ENCODE results near the gene PCDH9.

The PCDH9 gene

DNA sequence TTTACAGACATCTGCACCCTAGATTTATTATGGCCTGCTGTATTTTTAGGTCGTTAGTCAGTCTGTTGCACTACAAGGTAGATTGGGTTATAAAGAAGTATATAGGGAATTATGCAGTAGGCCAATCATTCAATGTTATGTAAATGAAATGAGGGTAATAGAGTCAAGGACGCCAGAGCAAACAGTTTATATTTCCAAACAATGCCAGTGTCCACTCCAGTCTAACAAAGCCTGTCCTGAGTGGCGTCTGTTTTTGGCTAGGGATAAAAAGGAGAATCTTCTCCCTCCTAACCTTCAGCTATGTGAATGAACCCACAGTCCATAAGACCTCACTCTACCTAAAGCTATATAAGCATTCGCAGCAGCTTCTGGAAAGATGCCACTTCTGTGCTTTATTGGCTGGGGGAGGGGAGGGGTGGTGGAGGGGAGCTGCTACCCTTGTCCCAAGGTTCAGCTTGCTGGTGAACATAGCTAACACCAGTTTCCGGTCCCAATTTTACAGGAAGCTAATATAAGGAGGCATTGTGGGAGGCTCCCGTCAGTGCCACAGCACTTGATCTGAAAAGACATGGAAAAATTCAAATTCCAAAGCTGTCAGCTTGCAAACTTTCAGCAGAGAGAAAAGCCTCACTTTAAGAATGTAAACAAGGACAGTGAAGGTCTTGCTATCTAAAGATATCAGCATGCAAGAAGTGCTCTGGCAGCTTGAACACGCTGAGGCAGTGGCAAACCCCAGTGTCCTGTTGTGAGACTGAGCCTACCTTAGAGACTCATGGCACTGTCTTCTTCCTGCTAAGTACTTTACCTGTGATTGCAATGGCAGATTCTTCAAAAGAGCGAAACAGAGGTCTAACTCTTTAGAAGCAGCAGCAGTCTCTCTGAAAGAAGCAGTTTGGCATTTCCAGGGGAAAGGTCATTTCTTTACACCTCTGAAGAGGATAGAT, 369.9 kb downstream of the PCDH9 start:
- no peak overlapping the region for H3K4me3 ChIP-seq (ENCODE audit: control insufficient read depth, low read depth, low read length)
- TF ChIP-seq, protein P1, sequence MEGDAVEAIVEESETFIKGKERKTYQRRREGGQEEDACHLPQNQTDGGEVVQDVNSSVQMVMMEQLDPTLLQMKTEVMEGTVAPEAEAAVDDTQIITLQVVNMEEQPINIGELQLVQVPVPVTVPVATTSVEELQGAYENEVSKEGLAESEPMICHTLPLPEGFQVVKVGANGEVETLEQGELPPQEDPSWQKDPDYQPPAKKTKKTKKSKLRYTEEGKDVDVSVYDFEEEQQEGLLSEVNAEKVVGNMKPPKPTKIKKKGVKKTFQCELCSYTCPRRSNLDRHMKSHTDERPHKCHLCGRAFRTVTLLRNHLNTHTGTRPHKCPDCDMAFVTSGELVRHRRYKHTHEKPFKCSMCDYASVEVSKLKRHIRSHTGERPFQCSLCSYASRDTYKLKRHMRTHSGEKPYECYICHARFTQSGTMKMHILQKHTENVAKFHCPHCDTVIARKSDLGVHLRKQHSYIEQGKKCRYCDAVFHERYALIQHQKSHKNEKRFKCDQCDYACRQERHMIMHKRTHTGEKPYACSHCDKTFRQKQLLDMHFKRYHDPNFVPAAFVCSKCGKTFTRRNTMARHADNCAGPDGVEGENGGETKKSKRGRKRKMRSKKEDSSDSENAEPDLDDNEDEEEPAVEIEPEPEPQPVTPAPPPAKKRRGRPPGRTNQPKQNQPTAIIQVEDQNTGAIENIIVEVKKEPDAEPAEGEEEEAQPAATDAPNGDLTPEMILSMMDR (conservative IDR thresholded peaks at IDR 0.05; ENCODE audit: control insufficient read depth, insufficient read depth, low read depth, low read length), result no peak
- DNase-seq (ENCODE audit: low read depth), result no peak

DNA sequence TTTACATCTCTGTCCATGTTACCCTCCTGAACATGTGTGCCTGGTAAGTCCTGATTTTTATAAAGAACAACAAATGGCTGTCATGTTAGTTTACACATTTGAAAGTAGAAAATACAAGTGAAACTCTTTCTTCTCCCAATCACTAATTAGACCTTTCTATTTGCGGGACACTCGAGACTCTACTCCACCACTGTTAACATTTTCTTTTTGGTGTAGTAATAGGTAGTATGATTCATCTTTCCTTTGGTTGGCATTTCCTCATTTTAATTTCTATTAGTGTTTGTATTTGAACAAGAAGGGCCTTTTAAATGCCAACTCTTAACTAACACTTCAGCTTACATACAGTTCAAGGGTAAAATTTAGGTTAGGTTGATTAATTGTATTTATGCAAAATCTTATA, 371.1 kb downstream of the PCDH9 start:
- H3K4me3 ChIP-seq (ENCODE audit: control insufficient read depth, low read depth, low read length), result no peak overlapping the region
- DNase-seq (ENCODE audit: low read depth), result no peak
- TF ChIP-seq, protein P1 (conservative IDR thresholded peaks at IDR 0.05; ENCODE audit: control insufficient read depth, insufficient read depth, low read depth, low read length), result no peak

DNA sequence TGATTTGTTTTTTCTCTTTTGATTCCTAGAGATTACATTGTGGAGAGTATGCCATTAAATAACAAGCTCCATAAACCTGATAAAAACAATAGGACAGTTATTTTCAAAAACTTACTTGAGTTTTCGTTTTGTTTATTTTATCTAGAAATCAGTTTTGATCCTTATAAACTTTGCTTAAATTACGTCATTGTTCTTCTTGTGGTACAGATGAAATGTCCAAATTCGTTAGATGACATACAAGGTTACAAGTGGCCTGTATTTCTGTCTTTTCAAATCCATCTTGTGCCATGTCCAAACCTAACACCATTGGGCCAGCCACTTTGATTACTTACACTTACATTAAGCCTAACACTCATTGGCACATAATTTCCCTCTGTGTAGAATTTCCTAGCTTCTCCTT, 372.0 kb downstream of the PCDH9 start:
- no peak for DNase-seq (ENCODE audit: low read depth)
- H3K4me3 ChIP-seq (ENCODE audit: control insufficient read depth, low read depth, low read length), result no peak overlapping the region
- TF ChIP-seq, protein P1 (conservative IDR thresholded peaks at IDR 0.05; ENCODE audit: control insufficient read depth, insufficient read depth, low read depth, low read length), result no peak

DNA sequence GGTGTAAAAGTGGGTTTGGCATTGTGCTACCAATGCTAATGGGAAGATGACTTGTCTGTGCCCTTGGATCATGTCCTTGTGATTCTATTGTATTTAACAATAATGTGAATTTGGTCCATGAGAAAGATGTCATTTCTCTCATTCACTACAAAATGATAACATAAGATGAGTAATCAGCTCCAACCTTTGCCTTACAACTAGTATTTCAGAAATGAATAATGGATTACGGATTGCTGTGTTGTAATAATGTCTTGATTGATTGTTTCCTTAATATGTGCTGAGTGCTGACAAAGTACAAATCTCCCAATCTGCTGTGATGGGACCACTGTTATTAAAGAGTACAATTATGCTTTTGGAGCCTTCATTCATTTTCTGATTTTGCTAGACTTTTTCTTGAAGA, 375.0 kb downstream of the PCDH9 start:
- DNase-seq (ENCODE audit: low read depth), result peak; percentile 23
- H3K4me3 ChIP-seq (ENCODE audit: control insufficient read depth, low read depth, low read length), result no peak overlapping the region
- TF ChIP-seq, protein P1 (conservative IDR thresholded peaks at IDR 0.05; ENCODE audit: control insufficient read depth, insufficient read depth, low read depth, low read length), result no peak

DNA sequence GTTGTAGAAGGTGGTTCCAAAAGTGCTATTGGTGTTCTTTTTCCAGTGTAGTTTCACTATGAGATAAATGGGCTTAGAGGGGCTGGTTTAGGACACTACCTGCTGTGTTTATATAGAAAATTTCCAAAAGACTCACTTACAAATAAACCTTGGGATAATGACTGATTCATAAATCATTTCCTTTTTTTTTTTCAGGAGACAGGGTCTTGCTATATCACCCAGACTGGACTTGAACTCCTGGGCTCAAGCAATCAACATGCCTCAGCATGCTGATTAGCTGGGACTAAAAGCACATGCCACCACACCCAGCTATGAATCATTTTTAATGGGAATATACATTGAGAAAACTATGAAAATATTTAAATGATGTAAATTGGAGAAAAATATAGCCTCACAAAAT, 376.6 kb downstream of the PCDH9 start:
- H3K4me3 ChIP-seq (ENCODE audit: control insufficient read depth, low read depth, low read length), result no peak overlapping the region
- no peak for DNase-seq (ENCODE audit: low read depth)
- TF ChIP-seq, protein P1 (conservative IDR thresholded peaks at IDR 0.05; ENCODE audit: control insufficient read depth, insufficient read depth, low read depth, low read length), result no peak

DNA sequence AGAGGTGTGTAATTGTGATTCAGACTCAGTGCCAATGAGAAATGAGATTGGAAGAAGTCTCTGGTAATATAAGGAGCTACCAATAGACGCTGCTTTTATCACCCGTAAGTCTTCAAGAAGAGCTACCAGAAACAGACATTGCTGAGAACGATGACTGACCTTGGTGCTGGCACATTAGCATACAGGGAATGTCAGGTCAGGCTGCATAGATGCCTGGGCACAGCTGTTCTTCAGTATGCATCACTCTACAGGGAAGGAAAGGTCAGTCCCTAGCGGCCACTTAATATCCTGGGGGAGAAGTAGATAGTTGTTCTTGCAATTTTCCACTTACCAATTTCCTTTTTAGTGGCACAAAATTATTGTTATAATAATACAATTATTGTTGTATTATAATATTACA, 380.4 kb downstream of the PCDH9 start:
- TF ChIP-seq, protein P1 (conservative IDR thresholded peaks at IDR 0.05; ENCODE audit: control insufficient read depth, insufficient read depth, low read depth, low read length), result no peak
- DNase-seq (ENCODE audit: low read depth), result no peak
- no peak overlapping the region for H3K4me3 ChIP-seq (ENCODE audit: control insufficient read depth, low read depth, low read length)
